Loucy (cell line): ENCODE data around the gene AADAT.

Experiments used
- H2AFZ ChIP-seq: fragments of 200-600 bp; sonication (generic); 2 replicates; pipeline ENCODE4 v1.6.0; 2016; ENCODE audit warnings: antibody characterized with exemption, mild to moderate bottlenecking, low read length, moderate library complexity
- H3F3A ChIP-seq: fragments of 200-600 bp; 2 replicates; pipeline ENCODE4 v1.6.0; 2016; ENCODE audit warnings: antibody characterized with exemption, low read depth, mild to moderate bottlenecking
- H3K27me3 ChIP-seq: fragments of 200-600 bp; sonication (generic); 2 replicates; pipeline ENCODE4 v1.6.1; 2014; ENCODE audit warnings: low read length, mild to moderate bottlenecking; ENCODE audit not compliant: insufficient read depth, poor library complexity, severe bottlenecking
- H3K36me3 ChIP-seq: fragments of 200-600 bp; sonication (generic); 2 replicates; pipeline ENCODE4 v1.6.1; 2016; ENCODE audit warnings: low read length; ENCODE audit not compliant: insufficient read depth
- H3K4me1 ChIP-seq: fragments of 200-600 bp; sonication (generic); 2 replicates; pipeline ENCODE4 v1.5.1; 2014; ENCODE audit warnings: low read length, mild to moderate bottlenecking; ENCODE audit not compliant: insufficient read depth, poor library complexity, severe bottlenecking
- H3K4me2 ChIP-seq: fragments of 200-600 bp; sonication (generic); 2 replicates; pipeline ENCODE4 v1.6.0; 2014; ENCODE audit warnings: antibody characterized with exemption, low read length, low read depth, mild to moderate bottlenecking; ENCODE audit not compliant: poor library complexity, severe bottlenecking
- H3K4me3 ChIP-seq: fragments of 200-600 bp; sonication (generic); 2 replicates; pipeline ENCODE4 v1.5.1; 2014; ENCODE audit warnings: low read length, mild to moderate bottlenecking, mixed read lengths; ENCODE audit not compliant: poor library complexity, severe bottlenecking
- H3K79me2 ChIP-seq: fragments of 200-600 bp; sonication (generic); 2 replicates; pipeline ENCODE4 v1.6.1; 2014; ENCODE audit warnings: low read length; ENCODE audit not compliant: insufficient read depth
- H3K9ac ChIP-seq: fragments of 200-600 bp; sonication (generic); 2 replicates; pipeline ENCODE4 v1.6.0; 2014; ENCODE audit warnings: mild to moderate bottlenecking, low read depth, low read length, moderate library complexity; ENCODE audit not compliant: poor library complexity, severe bottlenecking
- H3K9me2 ChIP-seq: fragments of 200-600 bp; sonication (generic); replicated peaks from 2 replicates; pipeline ENCODE4 v1.6.1; 2016; ENCODE audit warnings: low read depth, low read length, mixed read lengths
- H3K9me3 ChIP-seq: fragments of 200-600 bp; sonication (generic); 2 replicates; pipeline ENCODE4 v1.6.1; 2014; ENCODE audit warnings: mild to moderate bottlenecking, antibody characterized with exemption, low read length, low read depth; ENCODE audit not compliant: insufficient read depth
- H4K20me1 ChIP-seq: fragments of 200-600 bp; sonication (generic); 2 replicates; pipeline ENCODE4 v1.6.0; 2014; ENCODE audit warnings: antibody characterized with exemption, low read length, mild to moderate bottlenecking; ENCODE audit not compliant: insufficient read depth, poor library complexity, severe bottlenecking
- CTCF ChIP-seq: fragments of 200-600 bp; sonication (generic); conservative IDR thresholded peaks from 2 replicates; pipeline ENCODE4 v1.5.1; 2014; ENCODE audit warnings: mild to moderate bottlenecking, antibody characterized with exemption, low read length
- EZH2phosphoT487 ChIP-seq: fragments of 200-600 bp; IDR thresholded peaks from 2 replicates; pipeline ENCODE4 v1.6.1; 2018; ENCODE audit warnings: antibody characterized with exemption, mild to moderate bottlenecking, moderate library complexity, borderline replicate concordance

AADAT gene

GRCh38 chr4:170038769-170039168, 51.0 kb downstream of the AADAT start:
- no peak overlapping the region for H3K9ac ChIP-seq
- no peaks in the 10 kb centered on the region for H3K4me1 ChIP-seq
- no peaks in the 10 kb centered on the region for H4K20me1 ChIP-seq
- no peak overlapping the region for H3K4me2 ChIP-seq
- H3K36me3 ChIP-seq, result no peaks in the 10 kb centered on the region
- no peaks in the 10 kb centered on the region for H3K9me3 ChIP-seq
- no peak overlapping the region for H3K4me3 ChIP-seq
- H2AFZ ChIP-seq, result no peak overlapping the region
- H3K27me3 ChIP-seq, result no peaks in the 10 kb centered on the region
- TF ChIP-seq CTCF (no peak), EZH2phosphoT487 (no peak)
- H3K79me2 ChIP-seq, result no peaks in the 10 kb centered on the region
- no peaks in the 10 kb centered on the region for H3F3A ChIP-seq
- H3K9me2 ChIP-seq, result no peaks in the 10 kb centered on the region

GRCh38 chr4:170038232-170038631, 51.5 kb downstream of the AADAT start:
- Histone ChIP-seq H2AFZ (no peak overlapping the region), H3K4me3 (no peak overlapping the region), H3F3A (no peaks in the 10 kb centered on the region), H4K20me1 (no peaks in the 10 kb centered on the region), H3K79me2 (no peaks in the 10 kb centered on the region), H3K4me2 (no peak overlapping the region), H3K36me3 (no peaks in the 10 kb centered on the region), H3K9ac (no peak overlapping the region), H3K4me1 (no peaks in the 10 kb centered on the region), H3K9me2 (no peaks in the 10 kb centered on the region), H3K9me3 (no peaks in the 10 kb centered on the region), H3K27me3 (no peaks in the 10 kb centered on the region)
- TF ChIP-seq EZH2phosphoT487 (no peak), CTCF (no peak)

GRCh38 chr4:170037481-170037880, 52.3 kb downstream of the AADAT start:
- Histone ChIP-seq H3K9me3 (no peaks in the 10 kb centered on the region), H3F3A (no peaks in the 10 kb centered on the region), H3K4me3 (no peak overlapping the region), H3K79me2 (no peaks in the 10 kb centered on the region), H3K9me2 (no peaks in the 10 kb centered on the region), H3K27me3 (no peaks in the 10 kb centered on the region), H3K4me2 (no peak overlapping the region), H3K4me1 (no peaks in the 10 kb centered on the region), H2AFZ (no peak overlapping the region), H3K9ac (no peak overlapping the region), H4K20me1 (no peaks in the 10 kb centered on the region), H3K36me3 (no peaks in the 10 kb centered on the region)
- TF ChIP-seq CTCF (no peak), EZH2phosphoT487 (no peak)
